GM23338 (cell line): ENCODE data around the gene SORCS2. TPM values are rescaled to one million over a fixed set of nuclear protein-coding genes. Genes with fewer than 3 reads are reported as not detected.

Source experiments
- ATAC-seq: fragments of 200-7000 bp; cut with Tn5 transposase; 3 replicates; pipeline ENCODE4 v1.9.1; 2020
- DNase-seq: peaks from one replicate; pipeline ENCODE4 v3.0.0-alpha.2; 2015; ENCODE audit warnings: low spot score
- H2AFZ ChIP-seq: fragments of 200-600 bp; sonication (generic); 2 replicates; pipeline ENCODE4 v1.8.0; 2016; ENCODE audit warnings: antibody characterized with exemption, mild to moderate bottlenecking, moderate library complexity
- H3F3A ChIP-seq: fragments of 200-600 bp; sonication (generic); replicated peaks from 2 replicates; pipeline ENCODE4 v1.8.0; 2017; ENCODE audit warnings: antibody characterized with exemption, mixed run types, low read depth
- H3K27ac ChIP-seq: fragments of 200-600 bp; sonication (generic); 2 replicates; pipeline ENCODE4 v1.6.1; 2016; ENCODE audit warnings: low read depth
- H3K27me3 ChIP-seq: fragments of 200-600 bp; sonication (generic); 2 replicates; pipeline ENCODE4 v1.8.0; 2016; ENCODE audit warnings: mild to moderate bottlenecking, mixed run types, moderate library complexity; ENCODE audit not compliant: insufficient read depth
- H3K36me3 ChIP-seq: fragments of 200-600 bp; sonication (generic); 2 replicates; pipeline ENCODE4 v1.8.0; 2016; ENCODE audit warnings: mild to moderate bottlenecking; ENCODE audit not compliant: insufficient read depth
- H3K4me1 ChIP-seq: fragments of 200-600 bp; sonication (generic); 2 replicates; pipeline ENCODE4 v1.8.0; 2016; ENCODE audit warnings: mild to moderate bottlenecking, moderate library complexity; ENCODE audit not compliant: insufficient read depth
- H3K4me2 ChIP-seq: fragments of 200-600 bp; sonication (generic); 2 replicates; pipeline ENCODE4 v1.7.1; 2017; ENCODE audit warnings: mixed run types
- H3K4me3 ChIP-seq: fragments of 200-600 bp; sonication (generic); 2 replicates; pipeline ENCODE4 v1.6.1; 2016; ENCODE audit warnings: mixed run types
- H3K79me2 ChIP-seq: fragments of 200-600 bp; sonication (generic); replicated peaks from 2 replicates; pipeline ENCODE4 v1.8.0; 2017; ENCODE audit warnings: mild to moderate bottlenecking; ENCODE audit not compliant: insufficient read depth
- H3K9me2 ChIP-seq: fragments of 200-600 bp; sonication (generic); 2 replicates; pipeline ENCODE4 v1.8.0; 2017; ENCODE audit not compliant: insufficient read depth
- H4K20me1 ChIP-seq: fragments of 200-600 bp; sonication (generic); replicated peaks from 2 replicates; pipeline ENCODE4 v1.8.0; 2017; ENCODE audit warnings: mild to moderate bottlenecking; ENCODE audit not compliant: insufficient read depth
- H3K27ac Mint-ChIP-seq: 2 replicates; pipeline ENCODE4 v1.8.0; 2020; ENCODE audit warnings: inconsistent platforms, mild to moderate bottlenecking, moderate library complexity, mixed read lengths
- H3K27me3 Mint-ChIP-seq: 3 replicates; pipeline ENCODE4 v1.8.0; 2022; ENCODE audit warnings: low read depth, mild to moderate bottlenecking, moderate library complexity, mixed read lengths, inconsistent platforms; ENCODE audit not compliant: insufficient read depth, poor library complexity
- H3K36me3 Mint-ChIP-seq: 3 replicates; pipeline ENCODE4 v1.8.0; 2021; ENCODE audit warnings: low read depth, mild to moderate bottlenecking, inconsistent platforms, moderate library complexity, mixed read lengths
- H3K4me1 Mint-ChIP-seq: 3 replicates; pipeline ENCODE4 v1.8.0; 2020; ENCODE audit warnings: mild to moderate bottlenecking, inconsistent platforms, mixed read lengths
- H3K4me3 Mint-ChIP-seq: 3 replicates; pipeline ENCODE4 v1.8.0; 2021; ENCODE audit warnings: moderate library complexity, mild to moderate bottlenecking, inconsistent platforms, mixed read lengths
- H3K9me3 Mint-ChIP-seq: 3 replicates; pipeline ENCODE4 v1.8.0; 2020; ENCODE audit warnings: moderate library complexity, mild to moderate bottlenecking, inconsistent platforms, mixed read lengths
- CREB1 ChIP-seq: fragments of 250-450 bp; sonication (Bioruptor Pico); IDR thresholded peaks from 2 replicates; pipeline ENCODE4 v1.5.0; 2020; ENCODE audit warnings: low read depth, mild to moderate bottlenecking, moderate library complexity
- ETS1 ChIP-seq: IDR thresholded peaks from 2 replicates; pipeline ENCODE4 v1.6.1; 2016; ENCODE audit warnings: antibody characterized with exemption
- EZH2 ChIP-seq: fragments of 200-600 bp; sonication (generic); IDR thresholded peaks from one replicate; pipeline ENCODE4 v1.8.0; 2017; ENCODE audit warnings: antibody characterized with exemption, mild to moderate bottlenecking, low read depth; ENCODE audit not compliant: unreplicated experiment
- JUNB ChIP-seq: IDR thresholded peaks from one replicate; pipeline ENCODE4 v1.6.1; 2016; ENCODE audit warnings: antibody characterized with exemption; ENCODE audit not compliant: unreplicated experiment
- NANOG ChIP-seq: IDR thresholded peaks from 2 replicates; pipeline ENCODE4 v1.6.1; 2016; ENCODE audit warnings: antibody characterized with exemption, borderline replicate concordance
- STAT1 ChIP-seq: IDR thresholded peaks from one replicate; pipeline ENCODE4 v1.6.1; 2016; ENCODE audit warnings: antibody characterized with exemption; ENCODE audit not compliant: unreplicated experiment
- ZNF114 ChIP-seq: fragments of 250-450 bp; sonication (Bioruptor Pico); IDR thresholded peaks from 2 replicates; pipeline ENCODE4 v1.5.0; 2020; ENCODE audit warnings: mild to moderate bottlenecking, moderate library complexity
- ZNF462 ChIP-seq: fragments of 250-450 bp; sonication (Bioruptor Pico); IDR thresholded peaks from 2 replicates; pipeline ENCODE4 v1.5.0; 2020; ENCODE audit warnings: mild to moderate bottlenecking, moderate library complexity
- polyA plus RNA-seq: library from polyadenylated mRNA; unstranded; fragments of >200 nt; fragmentation: Nextera tagmentation; extraction: Ambion mirVana; gene quantifications from 2 replicates; pipeline ENCODE4 v1.2.1, GENCODE V29; 2016
- total RNA-seq: library from RNA; depleted of rRNA; stranded (reverse); fragments of >200 nt; shearing (Covaris generic); gene quantifications from 2 replicates; pipeline ENCODE4 v1.2.3, GENCODE V29; 2014

The SORCS2 gene
- total and polyA plus RNA-seq, 2 experiments from 2014 or later: 0.47 to 2.4 TPM

GRCh38 chr4:7649741-7650531, 457.6 kb downstream of the SORCS2 start:
- Histone ChIP-seq H3K4me3 (no peak overlapping the region), H3F3A (no peaks in the 10 kb centered on the region), H3K9me2 (no peaks in the 10 kb centered on the region), H4K20me1 (no peaks in the 10 kb centered on the region), H2AFZ (no peak overlapping the region), H3K36me3 (no peaks in the 10 kb centered on the region), H3K27me3 (no peaks in the 10 kb centered on the region), H3K79me2 (no peaks in the 10 kb centered on the region), H3K4me2 (no peak overlapping the region), H3K4me1 (peaks cover 4% of the 10 kb centered on the region), H3K27ac (no peak overlapping the region)
- Mint-ChIP-seq H3K4me3 (no peak overlapping the region), H3K27ac (no peak overlapping the region), H3K36me3 (no peaks in the 10 kb centered on the region), H3K4me1 (peaks cover 24% of the 10 kb centered on the region), H3K9me3 (peaks cover under 1% of the 10 kb centered on the region; the same call in 2 of the 3 replicates), H3K27me3 (peaks cover 19% of the 10 kb centered on the region)
- ATAC-seq (no peak), DNase-seq (no peak)
- no peak for TF ChIP-seq NANOG
- no peak for TF ChIP-seq STAT1
- TF ChIP-seq CREB1: no peak
- TF ChIP-seq EZH2: no peak
- no peak for TF ChIP-seq ZNF114
- TF ChIP-seq JUNB: no peak
- TF ChIP-seq ETS1: no peak
- TF ChIP-seq ZNF462 (CRISPR knock-in tag): no peak
